HG02885 (cell line): ENCODE measurements around the gene LRRC51.
"Not testable (repeated sequence)": the region's sequence is repeated elsewhere in the genome, so short reads cannot be mapped to it uniquely, and the experiment has no call there.

ENCODE experiments used
- ATAC-seq: cut with Tn5 transposase; IDR thresholded peaks from one replicate; pipeline ENCODE4 v1.9.1; 2021; ENCODE audit warnings: mild to moderate bottlenecking; ENCODE audit not compliant: unreplicated experiment, poor library complexity

LRRC51 gene

DNA sequence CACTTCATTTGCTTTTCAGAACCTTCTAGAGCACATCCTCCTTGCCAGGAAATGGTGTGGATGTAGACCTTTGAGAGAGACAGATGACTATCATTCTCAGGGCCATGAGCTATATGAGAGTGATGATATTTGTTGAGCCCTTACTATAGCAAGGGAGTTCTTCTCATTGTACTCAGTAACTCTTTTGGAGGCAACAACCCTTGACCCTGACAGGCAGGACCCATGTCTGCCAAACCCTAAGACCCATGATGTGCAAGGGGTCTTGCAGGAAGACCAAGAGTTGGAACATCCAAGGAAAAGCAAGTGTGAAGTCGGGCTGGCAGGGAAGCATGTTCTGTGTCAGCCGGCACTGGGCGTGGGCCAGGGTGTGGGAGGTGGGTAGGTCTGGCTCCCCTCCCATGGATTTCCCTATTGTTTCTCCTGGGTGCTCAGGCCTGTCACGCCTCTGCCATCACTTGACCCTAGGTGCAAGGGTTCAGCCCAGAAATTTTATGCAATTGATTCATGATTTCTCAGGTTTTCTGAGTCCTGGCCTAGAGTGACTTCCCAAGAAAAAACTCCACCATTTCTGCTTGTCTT is 56.1 kb downstream of the LRRC51 start:
- ATAC-seq, result no peak

- ATAC-seq, result no peak
These were observed 58.3 kb downstream of the LRRC51 start for GRCh38 chr11:72138821-72139390.

- ATAC-seq, result no peak
These were observed 58.9 kb downstream of the LRRC51 start for GRCh38 chr11:72139500-72139899.

- no peak for ATAC-seq
These were observed 60.0 kb downstream of the LRRC51 start for GRCh38 chr11:72140661-72141060.

DNA sequence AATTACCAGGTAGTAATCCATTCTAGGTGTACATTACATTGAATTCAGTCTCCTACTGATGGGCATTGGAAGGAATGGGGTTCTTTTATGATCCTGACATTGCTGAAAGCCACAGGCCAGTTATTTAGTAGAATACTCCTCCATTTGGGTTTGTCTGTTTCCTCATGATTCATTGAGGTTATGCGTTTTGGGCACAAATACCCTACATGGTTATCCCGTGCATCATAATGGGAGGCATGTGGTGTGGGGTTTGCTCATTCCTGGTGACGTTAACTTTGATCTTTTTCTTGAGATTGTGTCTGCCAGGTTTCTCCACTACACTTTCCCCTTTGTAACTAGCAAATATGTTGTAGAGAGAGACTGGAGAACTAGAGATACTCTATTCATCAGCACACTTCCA is 60.4 kb downstream of the LRRC51 start:
- no peak for ATAC-seq

DNA sequence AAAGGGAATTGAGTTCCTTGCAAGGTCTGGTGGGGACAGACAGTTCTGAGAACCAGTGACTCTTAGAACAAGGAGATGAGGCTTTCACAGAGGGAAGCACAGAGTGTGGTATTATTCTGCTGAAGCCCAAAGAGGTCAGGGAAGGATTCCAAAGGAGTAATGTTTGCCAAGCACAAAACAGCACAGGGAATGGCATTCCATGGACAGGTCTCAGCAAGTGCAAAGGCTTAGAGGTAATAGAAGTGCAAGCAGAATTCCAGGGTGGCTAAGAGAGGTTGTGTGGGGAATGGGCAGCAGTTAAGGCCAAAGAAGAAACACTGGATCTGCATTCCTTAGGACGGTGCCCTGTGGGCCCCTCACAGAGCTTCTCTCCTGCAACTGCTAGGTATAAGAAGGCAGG is 61.4 kb downstream of the LRRC51 start:
- ATAC-seq, result not testable (repeated sequence)

- not testable (repeated sequence) for ATAC-seq
These were observed 61.9 kb downstream of the LRRC51 start for GRCh38 chr11:72142543-72142942.

- ATAC-seq, result no peak
These were observed 64.3 kb downstream of the LRRC51 start for GRCh38 chr11:72144807-72145565.
